Measurements from ENCODE around the gene MDGA2. TPM values are rescaled to one million over a fixed set of nuclear protein-coding genes. Genes with fewer than 3 reads are reported as not detected.

The MDGA2 gene
- total and polyA plus RNA-seq, 2 of the 13 experiments (the other 11 are each of a cell fraction or from before 2014, with no cell fraction given) = not detected

DNA sequence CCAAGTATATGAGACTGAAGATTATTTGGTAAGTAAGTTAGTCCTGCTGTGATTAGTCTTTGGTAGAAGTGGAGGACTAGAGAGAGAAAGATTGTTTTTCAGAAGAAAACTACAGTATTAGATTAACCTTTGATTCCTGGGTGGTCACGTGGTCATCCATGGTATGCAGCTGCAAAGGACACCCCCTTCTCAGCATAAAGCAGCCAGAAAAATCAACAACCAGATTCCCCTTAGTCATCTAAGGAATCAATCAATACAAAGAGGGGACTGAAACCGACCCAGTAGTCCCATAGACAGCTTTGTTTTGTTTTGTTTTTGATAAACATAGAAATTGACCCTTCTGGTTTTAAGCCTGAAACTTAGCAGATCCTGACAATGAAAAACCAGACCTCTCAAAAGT, 30.3 kb upstream of the MDGA2 start (continued):
- TF ChIP-seq, protein P1, sequence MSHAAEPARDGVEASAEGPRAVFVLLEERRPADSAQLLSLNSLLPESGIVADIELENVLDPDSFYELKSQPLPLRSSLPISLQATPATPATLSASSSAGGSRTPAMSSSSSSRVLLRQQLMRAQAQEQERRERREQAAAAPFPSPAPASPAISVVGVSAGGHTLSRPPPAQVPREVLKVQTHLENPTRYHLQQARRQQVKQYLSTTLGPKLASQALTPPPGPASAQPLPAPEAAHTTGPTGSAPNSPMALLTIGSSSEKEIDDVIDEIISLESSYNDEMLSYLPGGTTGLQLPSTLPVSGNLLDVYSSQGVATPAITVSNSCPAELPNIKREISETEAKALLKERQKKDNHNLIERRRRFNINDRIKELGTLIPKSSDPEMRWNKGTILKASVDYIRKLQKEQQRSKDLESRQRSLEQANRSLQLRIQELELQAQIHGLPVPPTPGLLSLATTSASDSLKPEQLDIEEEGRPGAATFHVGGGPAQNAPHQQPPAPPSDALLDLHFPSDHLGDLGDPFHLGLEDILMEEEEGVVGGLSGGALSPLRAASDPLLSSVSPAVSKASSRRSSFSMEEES (CRISPR knock-in tag; IDR thresholded peaks at IDR 0.05) = peak; percentile 42; the same call in 1 of the 2 replicates
- peak; percentile 92 for TF ChIP-seq TEAD3 (CRISPR knock-in tag; optimal IDR thresholded peaks at IDR 0.05; ENCODE audit: borderline replicate concordance)
- no peak for TF ChIP-seq RFXANK (CRISPR knock-in tag; IDR thresholded peaks at IDR 0.05)
- TF ChIP-seq, protein P2, sequence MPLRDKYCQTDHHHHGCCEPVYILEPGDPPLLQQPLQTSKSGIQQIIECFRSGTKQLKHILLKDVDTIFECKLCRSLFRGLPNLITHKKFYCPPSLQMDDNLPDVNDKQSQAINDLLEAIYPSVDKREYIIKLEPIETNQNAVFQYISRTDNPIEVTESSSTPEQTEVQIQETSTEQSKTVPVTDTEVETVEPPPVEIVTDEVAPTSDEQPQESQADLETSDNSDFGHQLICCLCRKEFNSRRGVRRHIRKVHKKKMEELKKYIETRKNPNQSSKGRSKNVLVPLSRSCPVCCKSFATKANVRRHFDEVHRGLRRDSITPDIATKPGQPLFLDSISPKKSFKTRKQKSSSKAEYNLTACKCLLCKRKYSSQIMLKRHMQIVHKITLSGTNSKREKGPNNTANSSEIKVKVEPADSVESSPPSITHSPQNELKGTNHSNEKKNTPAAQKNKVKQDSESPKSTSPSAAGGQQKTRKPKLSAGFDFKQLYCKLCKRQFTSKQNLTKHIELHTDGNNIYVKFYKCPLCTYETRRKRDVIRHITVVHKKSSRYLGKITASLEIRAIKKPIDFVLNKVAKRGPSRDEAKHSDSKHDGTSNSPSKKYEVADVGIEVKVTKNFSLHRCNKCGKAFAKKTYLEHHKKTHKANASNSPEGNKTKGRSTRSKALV (CRISPR knock-in tag; IDR thresholded peaks at IDR 0.05) = no peak
- no peak for TF ChIP-seq SIX1 (CRISPR knock-in tag; IDR thresholded peaks at IDR 0.05; ENCODE audit: borderline replicate concordance)
- TF ChIP-seq ZNF296 (CRISPR knock-in tag; conservative IDR thresholded peaks at IDR 0.05) = no peak
- peak; percentile 35; the same call in 1 of the 2 replicates for TF ChIP-seq FOSL2 (CRISPR knock-in tag; IDR thresholded peaks at IDR 0.05)
- TF ChIP-seq FOXA3 (CRISPR knock-in tag; IDR thresholded peaks at IDR 0.05) = peak; percentile 57
- no peak for TF ChIP-seq RORA (CRISPR knock-in tag; IDR thresholded peaks at IDR 0.05)
- no peak for TF ChIP-seq MAZ (IDR thresholded peaks at IDR 0.05; ENCODE audit: borderline replicate concordance, low read depth, low read length)
- TF ChIP-seq MAZ (CRISPR knock-in tag; IDR thresholded peaks at IDR 0.05; ENCODE audit: low read depth) = no peak
- no peak for TF ChIP-seq SMARCC2 (IDR thresholded peaks at IDR 0.05)
- TF ChIP-seq, protein P3, sequence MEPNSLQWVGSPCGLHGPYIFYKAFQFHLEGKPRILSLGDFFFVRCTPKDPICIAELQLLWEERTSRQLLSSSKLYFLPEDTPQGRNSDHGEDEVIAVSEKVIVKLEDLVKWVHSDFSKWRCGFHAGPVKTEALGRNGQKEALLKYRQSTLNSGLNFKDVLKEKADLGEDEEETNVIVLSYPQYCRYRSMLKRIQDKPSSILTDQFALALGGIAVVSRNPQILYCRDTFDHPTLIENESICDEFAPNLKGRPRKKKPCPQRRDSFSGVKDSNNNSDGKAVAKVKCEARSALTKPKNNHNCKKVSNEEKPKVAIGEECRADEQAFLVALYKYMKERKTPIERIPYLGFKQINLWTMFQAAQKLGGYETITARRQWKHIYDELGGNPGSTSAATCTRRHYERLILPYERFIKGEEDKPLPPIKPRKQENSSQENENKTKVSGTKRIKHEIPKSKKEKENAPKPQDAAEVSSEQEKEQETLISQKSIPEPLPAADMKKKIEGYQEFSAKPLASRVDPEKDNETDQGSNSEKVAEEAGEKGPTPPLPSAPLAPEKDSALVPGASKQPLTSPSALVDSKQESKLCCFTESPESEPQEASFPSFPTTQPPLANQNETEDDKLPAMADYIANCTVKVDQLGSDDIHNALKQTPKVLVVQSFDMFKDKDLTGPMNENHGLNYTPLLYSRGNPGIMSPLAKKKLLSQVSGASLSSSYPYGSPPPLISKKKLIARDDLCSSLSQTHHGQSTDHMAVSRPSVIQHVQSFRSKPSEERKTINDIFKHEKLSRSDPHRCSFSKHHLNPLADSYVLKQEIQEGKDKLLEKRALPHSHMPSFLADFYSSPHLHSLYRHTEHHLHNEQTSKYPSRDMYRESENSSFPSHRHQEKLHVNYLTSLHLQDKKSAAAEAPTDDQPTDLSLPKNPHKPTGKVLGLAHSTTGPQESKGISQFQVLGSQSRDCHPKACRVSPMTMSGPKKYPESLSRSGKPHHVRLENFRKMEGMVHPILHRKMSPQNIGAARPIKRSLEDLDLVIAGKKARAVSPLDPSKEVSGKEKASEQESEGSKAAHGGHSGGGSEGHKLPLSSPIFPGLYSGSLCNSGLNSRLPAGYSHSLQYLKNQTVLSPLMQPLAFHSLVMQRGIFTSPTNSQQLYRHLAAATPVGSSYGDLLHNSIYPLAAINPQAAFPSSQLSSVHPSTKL (CRISPR knock-in tag; IDR thresholded peaks at IDR 0.05) = 0 out of 2 replicates have a peak, but pooled peaks have one; percentile 35
- no peak for TF ChIP-seq PRMT3 (CRISPR knock-in tag; IDR thresholded peaks at IDR 0.05; ENCODE audit: borderline replicate concordance, low read depth)
- TF ChIP-seq BHLHE40 (IDR thresholded peaks at IDR 0.05; ENCODE audit: low read length) = no peak
- TF ChIP-seq PITX1 (CRISPR knock-in tag; IDR thresholded peaks at IDR 0.05) = peak; percentile 40; the same call in 1 of the 2 replicates
- TF ChIP-seq ZNF484 (CRISPR knock-in tag; IDR thresholded peaks at IDR 0.05; ENCODE audit: borderline replicate concordance, low read depth) = no peak
- TF ChIP-seq, protein P4, sequence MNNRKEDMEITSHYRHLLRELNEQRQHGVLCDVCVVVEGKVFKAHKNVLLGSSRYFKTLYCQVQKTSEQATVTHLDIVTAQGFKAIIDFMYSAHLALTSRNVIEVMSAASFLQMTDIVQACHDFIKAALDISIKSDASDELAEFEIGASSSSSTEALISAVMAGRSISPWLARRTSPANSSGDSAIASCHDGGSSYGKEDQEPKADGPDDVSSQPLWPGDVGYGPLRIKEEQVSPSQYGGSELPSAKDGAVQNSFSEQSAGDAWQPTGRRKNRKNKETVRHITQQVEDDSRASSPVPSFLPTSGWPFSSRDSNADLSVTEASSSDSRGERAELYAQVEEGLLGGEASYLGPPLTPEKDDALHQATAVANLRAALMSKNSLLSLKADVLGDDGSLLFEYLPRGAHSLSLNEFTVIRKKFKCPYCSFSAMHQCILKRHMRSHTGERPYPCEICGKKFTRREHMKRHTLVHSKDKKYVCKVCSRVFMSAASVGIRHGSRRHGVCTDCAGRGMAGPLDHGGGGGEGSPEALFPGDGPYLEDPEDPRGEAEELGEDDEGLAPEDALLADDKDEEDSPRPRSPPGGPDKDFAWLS (CRISPR knock-in tag; IDR thresholded peaks at IDR 0.05; ENCODE audit: borderline replicate concordance) = no peak
- no peak for TF ChIP-seq SMAD1 (CRISPR knock-in tag; IDR thresholded peaks at IDR 0.05; ENCODE audit: borderline replicate concordance, low read depth)
- TF ChIP-seq GATAD2A (CRISPR knock-in tag; IDR thresholded peaks at IDR 0.05) = no peak
- TF ChIP-seq ZMYM4 (CRISPR knock-in tag; IDR thresholded peaks at IDR 0.05) = peak; percentile 73
- no peak for TF ChIP-seq TOE1 (CRISPR knock-in tag; IDR thresholded peaks at IDR 0.05)

All from HepG2 (cell line).